HG03432 (cell line): ENCODE measurements around the gene PRPF6.

ENCODE experiments used
- ATAC-seq: cut with Tn5 transposase; IDR thresholded peaks from one replicate; pipeline ENCODE4 v1.9.1; 2021; ENCODE audit warnings: mild to moderate bottlenecking, moderate library complexity; ENCODE audit not compliant: unreplicated experiment

The PRPF6 gene

DNA sequence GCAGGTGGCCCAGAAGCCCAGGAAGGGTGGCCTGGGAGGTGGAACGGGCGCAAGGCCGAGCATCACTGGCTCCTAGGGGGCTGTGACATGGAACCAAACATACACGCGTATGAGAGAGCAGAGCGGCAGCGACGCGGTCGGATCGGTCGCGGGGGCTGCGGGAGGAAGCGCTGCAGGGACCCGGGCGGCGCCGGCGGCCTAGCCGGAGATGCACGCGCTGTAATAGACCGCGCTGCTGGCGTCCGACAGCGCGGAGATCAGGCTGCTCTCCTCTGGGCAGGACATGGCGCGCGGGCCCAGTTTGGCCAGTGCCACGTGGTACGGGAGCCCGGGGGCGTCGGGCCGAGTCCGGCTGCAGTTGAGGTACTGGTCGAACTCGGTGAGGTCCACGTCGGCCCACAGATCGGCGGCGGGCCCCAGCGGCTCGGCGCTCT, 67.1 kb downstream of the PRPF6 start:
- no peak for ATAC-seq

DNA sequence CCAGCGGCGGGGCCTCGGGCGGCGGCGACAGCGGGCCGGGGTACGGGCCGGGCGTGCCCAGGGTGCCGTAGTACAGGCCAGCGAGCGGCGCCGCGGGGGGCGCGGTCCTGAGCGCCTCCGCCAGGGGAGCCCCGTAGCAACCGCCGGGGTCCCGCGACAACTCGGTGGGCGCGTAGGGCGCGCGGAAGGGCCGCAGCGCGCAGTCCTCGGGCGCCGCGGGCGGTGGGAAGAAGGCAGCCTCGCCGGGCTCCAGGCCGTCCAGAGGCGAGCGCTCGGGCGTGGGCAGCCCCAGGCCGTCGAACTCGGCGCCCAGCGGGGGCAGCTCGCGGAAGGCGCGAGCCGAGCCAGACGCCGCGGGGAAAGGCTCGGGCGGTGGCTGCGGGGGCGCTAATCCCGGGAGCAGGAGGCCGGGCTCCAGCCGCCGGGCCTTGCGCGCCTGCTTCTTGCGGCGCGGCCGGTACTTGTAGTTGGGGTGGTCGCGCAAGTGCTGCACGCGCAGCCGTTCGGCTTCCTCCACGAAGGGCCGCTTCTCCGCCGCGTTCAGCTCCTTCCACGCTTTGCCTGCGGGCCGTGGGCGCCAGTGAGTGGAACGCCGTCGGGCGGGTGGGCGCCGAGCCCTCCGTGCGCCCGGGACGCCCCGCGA, 67.6 kb downstream of the PRPF6 start:
- no peak for ATAC-seq

DNA sequence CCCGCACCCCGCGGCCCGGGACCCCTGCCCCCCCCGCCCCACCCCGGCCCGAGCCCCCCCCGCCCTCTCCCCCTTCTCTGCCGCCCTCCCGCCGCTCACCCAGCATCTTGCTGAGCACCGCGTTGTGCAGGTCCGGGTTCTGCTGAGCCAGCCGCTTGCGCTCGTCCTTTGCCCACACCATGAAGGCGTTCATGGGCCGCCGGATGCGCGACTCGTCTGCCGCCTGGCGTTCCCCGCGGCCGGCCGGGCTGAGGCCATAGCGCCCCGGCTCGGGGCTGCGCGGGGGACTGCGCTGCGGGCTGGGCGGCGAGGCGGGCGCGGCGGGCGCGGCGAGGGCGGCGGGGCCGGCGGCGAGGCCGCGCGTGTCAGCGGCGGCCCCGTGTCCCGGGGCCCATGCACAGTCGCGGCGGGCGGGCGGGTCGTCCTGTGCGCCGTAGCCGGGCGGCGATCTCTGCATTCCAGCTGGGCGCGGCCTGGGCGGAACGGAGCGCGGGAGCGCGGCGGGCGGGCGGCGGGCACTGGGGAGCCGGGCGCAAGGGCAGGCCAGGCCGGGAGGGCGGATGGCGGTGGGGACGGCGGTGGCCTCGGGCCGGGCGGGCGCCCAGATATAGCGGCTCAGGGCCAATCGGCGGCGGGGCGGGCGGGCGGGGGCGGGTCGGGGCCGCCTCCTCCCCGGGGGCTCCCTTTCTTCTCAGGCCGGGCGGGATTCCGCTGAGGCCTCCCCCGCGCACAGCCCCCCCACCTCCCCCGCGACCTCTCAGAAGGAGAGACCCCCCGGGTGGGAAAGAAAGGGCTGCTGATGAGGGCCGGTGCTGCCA, 68.3 kb downstream of the PRPF6 start, which contains the start of gene SOX18:
TSS of gene SOX18 (minus strand) at position 580 of the 818 bp plus-strand sequence. CDS start at position 457, 123 bp downstream.
- no peak for ATAC-seq

DNA sequence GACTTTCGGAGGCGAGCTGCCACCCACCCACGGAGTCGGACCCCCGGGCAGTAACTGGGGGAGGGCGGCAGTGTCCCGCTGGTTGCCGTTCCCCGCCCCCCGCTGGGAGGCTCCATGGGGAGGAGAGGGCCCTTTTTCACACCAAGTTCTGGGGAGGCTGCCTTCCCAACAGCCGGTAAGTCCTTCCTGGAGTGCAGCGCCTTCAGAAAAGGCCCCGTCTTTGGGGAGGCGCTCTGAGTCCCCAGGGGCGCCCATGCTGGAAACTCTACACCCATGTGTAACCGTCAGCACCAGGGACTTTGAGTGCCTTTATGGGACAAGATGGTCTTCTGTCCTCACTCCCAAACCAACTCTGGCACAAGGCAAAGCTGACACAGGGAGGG, 68.9 kb downstream of the PRPF6 start:
- ATAC-seq, result no peak

DNA sequence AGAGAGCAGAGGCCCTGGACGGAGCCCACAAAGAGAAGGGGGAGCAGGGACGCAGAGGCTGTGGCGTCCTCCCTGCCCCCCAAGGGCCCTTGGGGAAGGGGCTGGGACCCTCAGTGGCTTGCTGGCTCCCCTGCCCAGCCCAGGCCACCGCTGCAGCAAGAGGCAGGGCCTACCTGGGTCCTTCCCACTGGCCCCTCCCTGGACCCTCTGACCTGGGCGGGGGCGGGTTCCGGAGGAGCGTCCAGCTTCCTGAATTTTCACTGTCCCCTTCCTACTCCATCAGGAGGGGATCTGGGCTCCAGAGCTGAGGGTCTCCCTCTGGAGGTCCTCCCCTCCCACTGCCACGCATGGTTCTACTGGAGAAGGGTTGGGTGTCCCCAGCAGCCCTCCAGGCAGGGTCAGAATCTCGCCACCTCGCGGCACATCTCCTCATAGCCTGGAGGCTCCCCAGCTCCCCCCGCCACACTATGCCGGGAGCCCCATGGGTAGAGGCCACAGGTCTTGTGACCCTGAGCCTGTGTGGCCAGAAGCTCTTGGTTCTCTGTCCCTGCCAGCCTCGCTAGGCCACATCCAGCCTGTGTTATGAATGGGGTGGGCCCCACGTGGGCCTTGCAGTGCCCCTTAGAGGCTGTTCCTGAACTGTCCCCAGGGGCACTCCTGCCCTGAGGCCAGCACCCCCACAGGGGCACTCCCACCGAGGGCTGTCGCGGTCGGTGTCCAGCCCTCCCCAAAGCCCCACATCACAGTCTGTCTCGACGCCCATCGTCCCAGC, 69.5 kb downstream of the PRPF6 start:
- no peak for ATAC-seq

DNA sequence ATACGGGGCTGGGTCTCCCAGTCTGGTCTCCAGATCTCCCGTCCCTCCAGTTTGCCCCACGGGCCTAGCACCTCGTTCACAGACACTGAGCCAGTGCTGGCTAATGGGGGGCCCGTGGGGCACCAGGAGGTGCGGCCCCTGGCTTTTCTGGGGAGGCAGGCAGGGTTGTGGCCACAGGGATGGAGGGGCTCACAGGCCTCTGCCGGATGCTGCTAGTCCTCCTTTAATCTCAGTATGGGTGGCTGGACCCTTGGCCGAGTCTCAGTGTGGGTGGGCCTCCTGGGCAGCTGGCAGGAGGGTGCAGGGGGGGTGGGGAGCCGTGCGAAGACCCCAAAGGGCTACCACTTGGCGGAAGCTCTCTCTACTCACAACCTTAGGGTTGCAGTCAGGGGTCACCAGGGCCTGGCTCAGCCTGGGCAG, 70.1 kb downstream of the PRPF6 start:
- ATAC-seq, result no peak

DNA sequence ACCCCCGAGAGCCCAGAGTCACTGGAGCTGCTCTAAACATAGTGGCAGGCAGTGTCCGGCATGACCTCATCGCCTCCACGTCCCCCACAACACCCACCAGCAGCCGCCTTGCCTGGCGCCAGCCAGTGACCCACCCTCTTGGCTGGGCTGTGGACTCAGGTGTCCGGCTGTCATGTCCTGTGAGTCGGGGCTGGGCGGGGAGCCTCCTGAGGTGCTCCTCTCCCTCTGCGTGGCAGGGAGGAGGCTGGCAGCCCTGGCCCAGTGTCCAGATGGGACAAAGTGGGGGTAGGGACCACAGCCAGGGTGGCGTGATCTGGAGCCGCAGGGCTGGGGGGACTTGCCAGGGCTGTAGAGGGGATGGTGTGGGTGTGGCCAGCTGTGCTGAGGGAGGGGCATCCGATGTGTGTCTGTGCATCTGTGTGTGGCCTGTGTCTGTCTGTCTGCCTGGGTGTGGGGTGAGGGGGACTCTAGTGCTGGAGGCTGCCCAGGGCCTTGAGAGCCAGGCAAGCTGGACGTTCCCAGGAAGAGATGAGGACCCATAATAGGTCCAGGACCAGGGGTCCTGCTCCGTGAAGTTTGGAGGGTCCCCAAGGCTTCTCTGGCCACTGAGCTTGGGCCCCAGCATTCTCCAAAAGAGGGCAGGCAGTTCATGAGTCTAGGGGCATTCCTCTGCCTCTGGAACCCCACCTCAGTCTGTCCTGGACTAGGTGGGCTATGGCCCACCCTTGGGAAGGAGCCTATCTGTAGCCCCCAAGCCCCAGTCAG, 70.8 kb downstream of the PRPF6 start:
- ATAC-seq, result no peak

DNA sequence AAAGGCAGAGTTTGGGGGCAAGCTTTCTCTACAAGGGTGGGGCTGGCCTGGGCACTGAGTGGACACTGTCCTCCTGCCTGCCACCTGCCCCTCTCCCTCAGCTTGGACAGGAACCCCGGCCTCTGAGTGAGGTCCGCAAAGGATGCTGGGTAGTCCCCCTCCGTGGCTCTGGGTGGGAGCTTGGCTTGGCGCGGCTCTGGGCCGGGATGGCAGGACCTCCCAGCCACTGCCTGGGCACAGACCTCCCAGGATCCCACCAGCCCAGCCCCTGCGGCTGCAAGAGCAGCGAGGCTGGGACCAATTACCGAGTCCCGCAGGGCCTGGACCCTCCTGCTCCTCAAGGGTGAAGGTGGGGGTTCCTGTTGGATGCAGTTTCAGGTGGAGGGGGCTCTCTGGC, 71.4 kb downstream of the PRPF6 start:
- no peak for ATAC-seq

DNA sequence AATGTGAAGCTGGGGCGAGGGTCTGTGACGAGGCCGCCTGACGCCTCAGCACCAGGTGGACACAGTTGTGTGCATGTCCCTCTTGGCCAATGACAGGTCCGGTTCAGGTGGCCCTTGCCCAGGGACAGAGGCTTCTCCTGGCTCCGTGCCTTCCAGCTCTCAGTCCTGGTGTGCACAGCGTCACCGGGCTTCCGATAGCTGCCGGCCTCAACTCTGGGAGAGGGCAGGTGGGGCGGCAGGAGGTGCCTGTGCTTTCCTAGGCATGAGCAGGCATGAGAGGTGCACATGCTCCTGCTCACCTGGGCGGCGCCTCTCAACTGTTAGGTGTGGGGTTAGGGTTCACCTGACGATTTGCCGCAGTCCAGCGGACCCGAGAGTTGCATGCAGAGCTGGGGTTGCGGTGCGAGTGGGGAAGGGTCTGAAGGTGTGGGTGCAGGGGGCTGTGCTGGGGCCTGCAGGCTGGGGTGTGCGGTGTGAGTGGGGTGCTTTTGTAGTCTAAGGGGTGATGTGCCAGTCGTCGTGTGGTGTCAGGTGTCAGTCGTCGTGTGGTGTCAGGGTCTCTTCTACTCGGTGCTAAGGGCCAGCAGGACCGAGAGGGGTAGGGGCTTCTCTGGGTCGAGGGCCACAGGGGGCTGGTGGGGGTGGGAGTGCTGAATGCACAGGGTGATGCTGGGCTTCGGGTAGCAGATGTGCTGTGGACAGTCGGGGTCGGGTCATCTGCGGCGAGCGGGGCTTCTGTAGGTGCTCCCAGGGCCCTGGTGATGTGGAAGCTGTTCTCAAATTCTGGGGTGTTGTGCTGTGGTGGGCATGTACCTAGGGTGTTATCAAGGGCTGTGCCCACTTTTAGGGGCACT, 72.3 kb downstream of the PRPF6 start:
- ATAC-seq, result no peak

DNA sequence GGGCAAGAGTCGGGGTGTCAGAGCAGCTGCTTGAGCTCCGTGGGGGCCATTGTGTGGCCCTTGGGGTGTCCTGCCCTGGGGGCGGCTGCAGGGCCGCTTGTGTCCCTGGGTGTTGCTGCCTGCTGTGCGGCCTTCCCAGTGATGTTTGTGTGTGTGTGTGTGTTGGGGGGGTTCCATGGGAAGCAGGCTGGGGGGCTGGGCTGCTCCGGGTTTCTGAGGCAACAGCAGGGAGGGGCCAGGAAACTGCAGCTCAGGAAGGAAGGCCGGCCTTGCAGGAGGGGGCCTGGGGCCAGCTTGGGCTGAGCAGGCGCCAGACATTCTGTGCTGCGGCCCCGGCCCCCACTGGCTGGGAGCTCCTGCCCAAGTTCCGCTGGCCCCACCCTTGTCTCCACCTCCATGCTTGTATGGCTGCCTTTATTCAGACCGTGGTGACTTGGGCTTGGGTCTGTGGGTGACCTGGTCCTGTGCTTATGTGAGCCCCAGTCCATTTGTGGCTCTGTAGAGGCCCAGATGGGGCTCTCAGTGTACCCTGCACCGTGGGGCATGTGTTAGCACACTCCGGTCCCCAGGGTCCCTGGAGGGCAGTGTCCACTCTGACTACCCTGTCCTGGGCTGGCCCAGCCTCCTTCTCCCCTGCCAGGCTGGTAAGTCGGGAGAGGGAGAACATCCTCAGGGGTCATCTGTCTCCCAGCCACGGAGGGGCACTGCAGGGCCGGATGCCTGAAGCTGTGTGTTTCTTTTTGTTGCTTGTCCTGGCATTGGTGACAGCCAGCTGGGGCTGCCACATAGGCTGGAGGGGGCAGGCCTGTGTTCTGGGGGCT, 73.1 kb downstream of the PRPF6 start:
- ATAC-seq, result no peak

DNA sequence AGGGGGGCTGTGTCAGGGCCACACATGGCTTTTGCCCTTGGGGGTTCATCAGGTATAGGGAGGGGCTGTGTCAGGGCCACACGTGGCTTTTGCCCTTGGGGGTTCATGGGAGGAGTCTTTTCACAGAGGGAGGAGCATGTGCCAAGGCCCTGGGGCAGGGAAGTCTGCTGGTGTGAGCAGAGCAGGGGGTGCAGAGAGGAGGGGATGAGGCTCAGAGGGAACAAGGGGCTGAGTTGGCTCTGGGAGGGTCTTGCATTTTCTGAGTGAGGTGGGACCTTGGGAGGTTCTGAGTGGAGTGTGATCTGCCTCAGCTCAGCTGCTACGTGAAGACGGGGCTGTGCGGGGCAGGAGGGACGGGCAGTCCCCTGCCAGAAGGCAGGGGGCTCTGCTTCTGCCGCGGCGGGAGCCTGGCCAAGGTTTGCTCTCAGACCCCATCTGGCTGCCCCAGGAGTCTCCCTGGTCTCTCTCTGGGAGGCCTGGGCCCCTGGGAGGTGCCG, 74.5 kb downstream of the PRPF6 start:
- ATAC-seq, result no peak

DNA sequence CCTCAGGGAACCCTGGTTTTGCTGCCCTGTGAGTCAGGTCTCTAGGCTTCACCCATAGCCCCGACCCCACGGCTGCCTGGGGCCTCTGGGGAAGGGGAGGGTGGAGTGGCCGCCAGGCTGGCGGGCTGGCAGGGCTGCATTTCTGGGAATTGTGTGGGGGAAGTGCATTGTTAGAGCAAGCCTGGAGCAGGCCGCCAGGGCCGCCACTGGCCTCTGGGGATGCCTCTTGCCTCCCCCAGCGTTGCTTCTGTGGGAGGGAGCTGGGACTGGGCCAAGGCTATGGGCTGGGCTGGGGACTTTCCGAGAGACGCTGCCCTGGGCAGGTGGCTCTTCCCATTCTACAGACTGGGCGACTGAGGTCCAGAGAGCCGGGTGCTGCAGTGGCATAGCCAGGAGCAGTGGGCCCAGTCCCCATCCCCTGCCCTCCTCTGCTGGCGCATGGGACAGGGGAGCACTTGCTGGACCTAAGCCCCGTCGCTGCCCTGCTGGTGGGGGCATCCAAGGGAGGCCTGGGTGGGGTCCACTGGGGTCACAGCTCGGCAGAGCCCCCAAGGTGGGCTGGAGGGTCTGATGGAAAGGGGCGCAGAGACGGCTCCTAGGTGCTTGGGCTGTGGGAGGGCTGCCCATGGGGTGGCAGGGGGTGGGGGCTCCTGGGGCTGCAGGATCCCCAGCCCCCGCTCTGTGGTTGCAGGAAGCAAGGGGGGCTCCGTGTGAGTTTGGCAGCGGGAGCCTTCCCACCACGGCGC, 75.1 kb downstream of the PRPF6 start:
- ATAC-seq, result no peak

DNA sequence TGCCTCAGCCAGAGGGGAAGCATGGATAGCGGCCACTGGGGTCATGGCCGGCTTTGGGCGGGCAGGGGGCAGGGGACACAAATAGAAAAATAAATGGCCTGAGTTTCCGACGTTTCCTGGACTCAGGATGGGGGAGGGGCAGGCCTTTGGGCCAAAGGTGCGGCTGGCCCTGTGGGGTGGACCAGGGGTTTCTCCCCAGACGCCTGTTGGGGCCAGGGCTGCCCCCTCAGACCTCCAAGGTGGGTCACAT, 75.6 kb downstream of the PRPF6 start:
- ATAC-seq, result no peak

DNA sequence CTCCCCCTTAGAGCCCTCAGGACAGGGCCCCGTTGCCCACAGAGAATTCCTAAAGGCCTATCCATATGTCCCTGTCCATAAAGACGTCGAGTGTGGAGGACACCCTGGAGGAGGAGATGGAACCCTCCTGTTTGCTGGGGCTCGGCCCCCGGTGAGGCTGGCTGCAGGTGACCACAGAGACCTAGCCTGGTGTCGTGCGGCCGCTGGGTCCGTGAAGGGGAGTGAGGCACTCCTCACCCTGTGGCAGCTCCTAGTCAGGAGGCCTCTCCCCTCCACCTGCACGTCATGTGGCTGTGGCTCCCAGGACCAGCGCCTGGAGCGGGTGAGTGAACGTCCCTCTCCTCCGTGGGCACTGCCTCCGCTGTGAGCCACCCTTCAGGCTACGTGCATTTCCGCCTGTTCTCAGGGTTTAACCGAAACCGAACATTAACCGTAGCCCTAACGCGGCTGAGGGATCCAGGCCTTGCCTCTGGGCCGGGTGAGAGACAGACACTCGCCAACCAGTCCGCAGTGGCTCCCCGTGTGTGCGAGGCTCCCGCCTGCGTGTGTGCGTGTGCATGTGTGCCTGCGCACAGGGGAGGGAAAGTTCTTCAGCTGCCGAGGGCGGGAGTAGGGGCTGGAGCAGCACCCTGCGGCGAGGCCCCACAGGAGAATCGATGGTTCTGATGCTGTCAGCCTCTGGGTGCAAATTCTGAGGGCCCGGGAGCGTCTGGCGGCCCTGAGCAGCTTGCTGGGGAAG, 76.1 kb downstream of the PRPF6 start:
- ATAC-seq, result peak; percentile 21

DNA sequence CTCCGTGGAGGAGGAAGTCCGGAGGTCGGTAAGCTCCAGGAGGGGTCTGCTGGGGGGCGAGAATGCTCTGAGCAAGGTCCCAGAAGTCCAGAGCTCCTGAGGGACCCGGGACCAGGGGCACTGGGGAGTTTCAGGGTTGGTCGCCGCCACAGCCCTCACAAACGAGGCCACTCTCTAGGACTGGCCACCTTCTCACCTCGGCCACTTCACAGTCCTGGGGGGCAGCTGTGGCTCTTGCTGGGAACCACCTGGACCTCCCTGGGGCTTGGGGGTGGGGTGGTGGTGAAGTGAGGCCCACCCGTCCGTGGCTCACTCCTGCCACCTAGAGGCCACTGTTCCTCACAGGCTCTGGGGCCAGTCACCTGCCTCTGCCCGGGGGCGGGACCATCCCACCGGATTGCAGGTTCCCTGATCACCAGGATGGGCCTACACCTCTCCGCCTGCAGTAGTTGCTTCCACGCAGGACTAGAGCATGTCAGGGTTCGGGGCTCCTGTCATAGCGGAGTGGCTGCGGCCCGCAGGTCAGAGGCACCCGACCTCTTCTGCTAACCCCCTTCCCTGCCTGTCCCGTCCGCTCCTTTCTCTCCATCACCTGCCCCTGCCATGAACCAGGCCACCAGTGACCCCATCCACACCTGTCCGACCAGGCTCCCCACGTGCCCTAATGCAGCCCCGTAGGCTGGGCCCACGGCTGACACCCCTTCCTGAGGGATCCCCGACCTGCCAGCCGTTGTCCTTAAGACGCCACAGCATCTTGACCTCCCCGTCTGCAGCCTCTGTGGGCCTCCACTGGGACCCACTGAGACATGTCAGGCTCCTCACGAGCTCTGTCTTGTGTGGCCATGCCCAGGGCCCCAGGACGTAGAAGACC, 76.9 kb downstream of the PRPF6 start:
- ATAC-seq, result peak; percentile 57

DNA sequence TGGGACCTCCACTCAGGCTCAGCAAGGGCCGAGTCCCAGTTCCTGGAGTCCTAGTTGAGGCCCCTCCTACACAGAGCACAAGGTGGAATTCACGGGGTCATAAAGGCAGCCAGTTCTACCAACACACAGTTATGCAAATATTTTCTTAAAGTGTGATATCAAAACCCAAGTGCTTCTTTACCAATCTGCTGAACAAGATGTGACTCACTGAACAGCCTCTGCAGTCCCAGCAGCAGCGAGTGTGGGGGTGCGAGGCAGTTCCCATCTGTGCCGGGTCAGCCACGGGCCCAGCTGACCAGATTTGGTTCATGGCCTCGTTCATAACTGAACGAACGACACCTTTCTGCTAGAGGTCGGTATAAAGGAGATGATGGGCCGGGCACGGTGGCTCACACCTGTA, 77.6 kb downstream of the PRPF6 start:
- no peak for ATAC-seq

DNA sequence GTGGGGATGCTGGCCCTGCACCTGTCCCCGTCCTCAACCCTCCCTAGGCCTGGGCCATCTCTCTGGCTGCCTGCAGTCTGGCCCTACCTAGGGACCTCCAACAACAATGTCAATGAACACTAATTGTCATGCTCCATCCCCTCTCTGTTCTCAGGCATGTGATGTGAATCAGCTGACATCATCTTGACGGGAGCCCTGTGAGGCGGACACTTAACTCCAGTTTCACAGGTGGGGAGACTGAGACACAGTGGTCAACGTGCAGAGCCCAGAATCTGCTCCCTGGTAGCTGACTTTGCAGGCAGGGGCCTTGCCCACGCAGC, 81.3 kb downstream of the PRPF6 start:
- ATAC-seq, result no peak
